Stomach smooth muscle (tissue), 2 donors: Measurements from ENCODE around the gene NEIL3.

Experiments
- H3K27ac ChIP-seq: one replicate; pipeline ENCODE4 v1.7.0; 2013; ENCODE audit warnings: mild to moderate bottlenecking, low read length, inconsistent platforms
- H3K27me3 ChIP-seq, 2 donors: one replicate each; pipeline ENCODE4 v1.7.0; 2013; ENCODE audit warnings: low read length in 2 of 2; ENCODE audit not compliant: insufficient read depth in 2 of 2, control insufficient read depth in 1 of 2
- H3K36me3 ChIP-seq, 2 donors: one replicate each; pipeline ENCODE4 v1.7.0; 2013; ENCODE audit warnings: low read length in 2 of 2; ENCODE audit not compliant: control insufficient read depth in 2 of 2, insufficient read depth in 2 of 2
- H3K4me1 ChIP-seq: one replicate; pipeline ENCODE4 v1.7.0; 2013; ENCODE audit warnings: low read length; ENCODE audit not compliant: control insufficient read depth, insufficient read depth
- H3K4me3 ChIP-seq, 2 donors: one replicate each; pipeline ENCODE4 v1.7.0; 2013; ENCODE audit warnings: low read length in 2 of 2
- H3K9ac ChIP-seq, 2 donors: one replicate each; pipeline ENCODE4 v1.7.0; 2013; ENCODE audit warnings: low read length in 2 of 2, mild to moderate bottlenecking in 1 of 2
- H3K9me3 ChIP-seq, 2 donors: one replicate each; pipeline ENCODE4 v1.7.0; 2013; ENCODE audit warnings: low read length in 2 of 2; ENCODE audit not compliant: control insufficient read depth in 2 of 2
- donor health status: healthy.
- donor health status: Pancreatic carcinoma.

NEIL3 gene

DNA sequence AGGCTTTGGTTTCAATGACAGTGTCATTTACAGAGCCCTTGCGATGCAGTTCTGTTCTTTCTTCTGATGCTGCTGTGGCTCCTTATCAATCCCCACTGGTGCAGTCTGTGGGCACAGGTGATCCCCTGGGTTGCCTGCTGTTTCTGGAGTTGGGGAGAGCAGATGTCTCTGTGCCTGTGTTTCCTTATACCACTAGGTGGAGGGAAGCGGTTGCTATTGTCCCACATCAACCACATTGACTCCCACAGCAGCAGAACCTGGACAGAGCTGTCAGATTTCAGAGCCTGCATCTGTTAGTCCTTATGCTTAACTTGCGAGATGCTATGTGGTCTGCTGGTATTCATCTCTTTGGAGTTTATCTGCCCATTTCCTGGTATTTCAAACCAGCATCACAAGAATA is 57.7 kb downstream of the NEIL3 start:
- H3K9ac ChIP-seq: no peak overlapping the region

DNA sequence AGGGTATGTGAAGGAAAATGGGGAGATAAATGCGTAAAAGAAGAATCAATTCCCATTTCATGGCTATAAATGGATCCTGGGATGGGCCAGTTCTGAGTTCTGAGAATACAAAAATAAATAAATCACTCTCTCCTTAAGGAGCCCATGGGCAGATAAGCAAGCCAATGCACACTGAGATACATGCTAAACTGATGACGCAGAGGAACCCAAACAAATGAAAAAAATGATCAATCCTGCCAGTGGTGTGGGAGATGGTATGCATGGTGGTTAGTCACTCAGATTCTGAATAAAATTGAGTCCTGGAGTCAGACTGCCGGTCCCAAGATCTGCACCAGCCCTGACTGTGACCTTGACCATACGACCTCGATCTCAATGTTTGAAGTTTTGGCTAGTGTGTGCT is 59.7 kb downstream of the NEIL3 start:
- Histone ChIP-seq H3K36me3 (no peaks in the 10 kb centered on the region), H3K9ac (no peak overlapping the region), H3K9me3 (no peaks in the 10 kb centered on the region)

More for the DNA sequence above, 57.7 kb downstream of the NEIL3 start:
- no peaks in the 10 kb centered on the region for H3K9me3 ChIP-seq
- no peaks in the 10 kb centered on the region for H3K4me1 ChIP-seq
- H3K36me3 ChIP-seq: no peaks in the 10 kb centered on the region
- H3K4me3 ChIP-seq: no peak overlapping the region
- no peak overlapping the region for H3K27ac ChIP-seq
- H3K27me3 ChIP-seq: no peaks in the 10 kb centered on the region

DNA sequence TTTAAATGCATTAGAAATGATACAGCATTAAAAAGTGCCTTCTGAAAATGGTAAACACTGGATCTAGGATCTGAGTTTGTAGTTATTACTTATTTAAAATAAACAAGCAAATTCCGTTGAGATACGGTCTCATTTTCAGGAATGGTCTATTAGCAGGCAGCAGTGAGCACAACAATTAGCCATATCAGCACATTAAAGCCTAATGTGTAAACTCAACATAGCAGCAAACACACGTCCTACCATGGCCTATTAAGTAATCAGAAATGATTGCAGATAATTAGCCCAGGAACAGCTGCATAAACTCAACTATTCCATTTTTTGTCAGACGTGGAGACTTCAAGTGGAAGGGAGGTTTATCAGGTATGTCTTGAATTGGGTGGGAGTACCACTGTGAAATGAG is 61.8 kb downstream of the NEIL3 start:
- no peak overlapping the region for H3K27ac ChIP-seq
- H3K36me3 ChIP-seq: no peaks in the 10 kb centered on the region
- no peak overlapping the region for H3K9ac ChIP-seq
- H3K27me3 ChIP-seq: no peaks in the 10 kb centered on the region
- H3K9me3 ChIP-seq: no peaks in the 10 kb centered on the region
- no peak overlapping the region for H3K4me3 ChIP-seq
- no peaks in the 10 kb centered on the region for H3K4me1 ChIP-seq

More for the DNA sequence above, 59.7 kb downstream of the NEIL3 start:
- no peaks in the 10 kb centered on the region for H3K27me3 ChIP-seq
- no peak overlapping the region for H3K4me3 ChIP-seq
- H3K4me1 ChIP-seq: no peaks in the 10 kb centered on the region
- H3K27ac ChIP-seq: no peak overlapping the region

DNA sequence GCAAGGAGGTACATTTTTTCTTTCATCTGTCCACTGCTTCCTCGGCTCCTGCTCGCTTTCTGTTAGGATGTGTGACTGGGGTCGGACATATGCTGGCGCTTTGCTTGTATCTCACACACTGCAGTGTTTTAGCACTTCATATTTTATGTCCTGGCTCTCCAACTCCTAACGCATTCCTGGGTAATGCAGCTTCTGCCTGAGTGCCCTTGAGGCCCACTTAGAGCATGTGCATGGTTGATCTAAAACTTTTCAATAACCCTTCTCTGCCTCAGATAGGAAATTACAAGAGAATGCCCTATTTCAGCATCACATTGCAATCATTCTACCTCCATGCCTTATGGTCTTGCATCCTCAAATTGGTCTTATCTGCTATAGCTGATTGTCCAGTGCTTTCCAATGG is 65.3 kb downstream of the NEIL3 start:
- Histone ChIP-seq H3K27me3 (no peaks in the 10 kb centered on the region), H3K36me3 (no peaks in the 10 kb centered on the region), H3K9me3 (no peaks in the 10 kb centered on the region), H3K4me1 (no peaks in the 10 kb centered on the region), H3K9ac (no peak overlapping the region), H3K4me3 (no peak overlapping the region), H3K27ac (no peak overlapping the region)

DNA sequence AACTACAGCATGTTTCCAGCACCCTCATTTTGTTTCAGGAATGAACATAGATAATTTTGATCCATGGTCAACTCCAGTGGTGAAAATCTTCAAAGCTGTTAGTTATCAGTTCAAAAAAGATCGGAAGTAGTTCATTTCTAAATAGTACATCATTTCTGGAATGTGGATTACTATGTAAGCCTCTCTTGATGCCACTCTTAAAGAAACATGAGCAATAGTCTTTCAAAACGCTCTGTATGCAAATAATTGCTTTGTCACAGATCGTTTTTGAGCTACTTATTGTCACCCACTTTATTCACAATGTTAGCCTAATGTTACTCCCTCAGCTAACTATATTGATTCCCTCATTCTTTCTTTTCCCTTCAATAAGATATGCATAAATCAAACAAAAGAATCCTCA is 65.7 kb downstream of the NEIL3 start:
- Histone ChIP-seq H3K27ac (no peak overlapping the region), H3K36me3 (no peaks in the 10 kb centered on the region), H3K4me3 (no peak overlapping the region), H3K4me1 (no peaks in the 10 kb centered on the region), H3K9ac (no peak overlapping the region), H3K27me3 (no peaks in the 10 kb centered on the region), H3K9me3 (no peaks in the 10 kb centered on the region)

DNA sequence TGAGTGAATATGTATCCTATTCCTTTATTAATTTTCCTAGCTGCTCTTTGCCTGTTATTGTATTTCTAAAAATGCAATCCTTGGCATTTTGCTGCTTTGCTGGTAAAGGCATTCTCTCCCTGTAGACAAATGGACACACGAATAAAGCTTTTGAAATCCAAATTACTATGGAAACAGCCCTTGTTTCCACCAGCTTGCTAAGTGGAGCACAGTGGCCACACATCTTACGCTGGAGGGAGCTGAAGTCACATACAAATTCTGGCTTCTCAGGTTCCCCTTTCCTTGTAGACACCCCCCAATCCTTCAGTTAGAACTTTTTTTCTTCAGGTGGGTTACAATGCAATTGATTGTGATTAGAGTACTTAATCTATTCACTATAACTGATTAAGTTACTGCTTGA is 66.3 kb downstream of the NEIL3 start:
- Histone ChIP-seq H3K9me3 (no peaks in the 10 kb centered on the region), H3K27ac (no peak overlapping the region), H3K4me3 (no peak overlapping the region), H3K36me3 (no peaks in the 10 kb centered on the region), H3K27me3 (no peaks in the 10 kb centered on the region), H3K9ac (no peak overlapping the region), H3K4me1 (no peaks in the 10 kb centered on the region)

DNA sequence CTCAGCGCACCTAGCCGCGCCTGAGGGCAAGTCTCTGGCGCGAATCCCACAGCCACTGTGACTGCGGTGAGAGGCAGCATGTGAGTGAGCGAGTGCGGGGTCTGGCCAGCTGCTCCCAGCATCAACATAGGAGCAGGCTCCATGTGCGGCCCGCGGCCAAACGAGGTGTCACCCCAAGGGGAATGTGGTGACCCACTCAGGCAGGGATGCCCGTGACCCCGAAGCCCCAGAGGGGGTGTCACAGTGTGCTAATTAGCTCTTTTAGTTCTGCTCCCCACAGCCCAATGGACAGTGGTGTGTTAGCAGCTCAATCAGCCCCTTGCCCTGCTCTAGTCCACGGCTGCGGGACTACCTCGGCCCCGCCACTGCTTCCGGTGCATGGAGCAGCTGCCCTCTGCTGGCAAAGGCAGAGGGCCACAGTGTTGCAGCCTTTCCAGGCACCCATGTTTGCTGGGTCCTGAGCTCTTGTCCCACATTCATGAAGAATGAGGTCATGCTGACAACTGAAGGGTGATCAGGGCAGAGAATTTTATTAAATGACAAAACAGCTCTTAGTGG is 71.1 kb downstream of the NEIL3 start:
- Histone ChIP-seq H3K27ac (no peak overlapping the region), H3K4me1 (no peaks in the 10 kb centered on the region), H3K36me3 (no peaks in the 10 kb centered on the region), H3K9ac (no peak overlapping the region), H3K27me3 (no peaks in the 10 kb centered on the region), H3K9me3 (no peaks in the 10 kb centered on the region), H3K4me3 (no peak overlapping the region)

DNA sequence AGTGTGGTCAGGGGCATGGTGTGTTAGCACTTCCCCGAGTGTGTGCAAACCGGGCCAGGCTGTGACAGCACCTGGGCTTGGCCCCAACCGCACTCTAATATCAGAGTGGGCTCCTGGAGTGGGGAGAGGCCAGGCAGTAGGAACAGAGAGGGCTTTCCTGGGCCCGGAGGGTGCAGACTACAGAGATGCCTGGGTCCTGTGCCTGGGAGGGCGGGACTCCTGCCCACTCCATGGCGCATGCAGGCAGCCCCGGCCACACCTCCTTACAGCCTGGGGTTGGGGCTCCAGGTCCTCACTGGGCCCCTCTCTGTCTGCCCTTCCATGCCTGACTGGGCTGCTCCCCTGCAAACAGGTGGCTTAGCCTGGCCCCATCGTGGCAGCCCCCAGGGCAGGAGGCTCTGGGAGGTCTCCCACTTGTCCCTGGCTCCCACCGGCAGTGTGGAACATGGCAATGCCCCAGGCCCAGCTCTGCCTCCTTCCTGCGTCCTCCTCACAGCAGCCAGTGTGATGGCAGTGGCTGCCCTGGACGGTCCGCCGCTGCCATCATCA is 72.2 kb downstream of the NEIL3 start:
- no peak overlapping the region for H3K9ac ChIP-seq
- no peaks in the 10 kb centered on the region for H3K36me3 ChIP-seq
- H3K4me1 ChIP-seq: no peaks in the 10 kb centered on the region
- H3K9me3 ChIP-seq: no peaks in the 10 kb centered on the region
- no peak overlapping the region for H3K4me3 ChIP-seq
- H3K27me3 ChIP-seq: no peaks in the 10 kb centered on the region
- no peak overlapping the region for H3K27ac ChIP-seq

DNA sequence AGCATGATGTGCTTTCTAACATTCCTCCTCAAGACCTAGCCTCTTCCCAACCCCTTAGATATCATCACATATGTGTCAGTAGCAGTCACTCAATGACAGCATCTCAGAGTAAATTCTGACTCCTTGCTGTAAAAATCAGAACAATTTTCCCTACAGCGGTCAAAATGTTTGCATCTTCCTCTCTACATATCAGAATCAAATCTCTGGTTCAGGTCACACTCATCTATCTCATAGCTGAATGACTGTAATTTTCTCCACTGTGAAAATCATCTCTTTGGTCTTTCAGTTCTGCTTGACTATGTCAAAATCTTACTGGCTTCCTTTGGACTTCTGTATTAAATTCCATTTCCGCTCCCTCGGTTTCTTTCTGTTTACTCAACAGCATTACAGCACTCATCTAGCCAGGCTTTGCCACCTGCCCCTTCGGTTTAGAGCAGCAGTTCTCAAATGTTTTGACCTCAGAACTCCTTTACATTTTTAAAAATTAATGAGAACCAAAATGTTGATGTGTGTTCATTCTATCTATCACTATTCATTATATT is 75.3 kb downstream of the NEIL3 start:
- no peaks in the 10 kb centered on the region for H3K9me3 ChIP-seq
- H3K4me3 ChIP-seq: no peak overlapping the region
- H3K36me3 ChIP-seq: no peaks in the 10 kb centered on the region
- no peak overlapping the region for H3K9ac ChIP-seq
- H3K27ac ChIP-seq: no peak overlapping the region
- no peaks in the 10 kb centered on the region for H3K4me1 ChIP-seq
- H3K27me3 ChIP-seq: no peaks in the 10 kb centered on the region

DNA sequence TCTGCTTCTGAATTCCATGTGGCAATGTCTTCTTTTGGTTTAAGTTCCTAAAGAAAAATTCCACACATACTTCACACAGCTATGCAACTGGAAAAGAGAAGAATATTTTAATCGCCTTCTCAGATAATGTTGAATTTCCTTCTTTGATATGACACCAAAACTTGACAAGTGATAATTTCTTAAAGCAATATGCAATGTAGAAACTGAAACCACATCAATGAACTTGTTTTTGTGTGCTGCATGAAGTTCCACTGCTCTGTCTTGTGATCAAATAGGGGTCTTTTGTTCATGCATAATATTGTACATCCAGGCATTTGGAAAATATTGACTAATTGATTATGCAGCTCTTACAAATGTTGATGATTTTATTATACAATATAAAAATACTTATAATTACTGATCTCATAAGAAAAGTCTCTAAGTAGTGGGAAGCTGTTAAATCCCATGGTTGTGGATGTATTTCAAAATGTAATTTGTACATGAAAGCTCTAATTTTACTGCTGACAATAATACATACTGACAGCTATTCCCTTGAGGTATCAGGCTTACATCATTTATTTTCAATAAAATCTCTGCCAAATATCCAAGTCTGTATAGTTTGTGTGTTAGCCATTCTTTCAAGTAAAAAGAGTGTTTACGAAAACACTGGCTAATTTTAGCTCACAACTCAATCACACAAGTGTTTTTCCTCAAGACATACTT is 76.1 kb downstream of the NEIL3 start:
- Histone ChIP-seq H3K4me1 (no peaks in the 10 kb centered on the region), H3K36me3 (no peaks in the 10 kb centered on the region), H3K4me3 (no peak overlapping the region), H3K27ac (no peak overlapping the region), H3K27me3 (no peaks in the 10 kb centered on the region), H3K9me3 (no peaks in the 10 kb centered on the region), H3K9ac (no peak overlapping the region)

DNA sequence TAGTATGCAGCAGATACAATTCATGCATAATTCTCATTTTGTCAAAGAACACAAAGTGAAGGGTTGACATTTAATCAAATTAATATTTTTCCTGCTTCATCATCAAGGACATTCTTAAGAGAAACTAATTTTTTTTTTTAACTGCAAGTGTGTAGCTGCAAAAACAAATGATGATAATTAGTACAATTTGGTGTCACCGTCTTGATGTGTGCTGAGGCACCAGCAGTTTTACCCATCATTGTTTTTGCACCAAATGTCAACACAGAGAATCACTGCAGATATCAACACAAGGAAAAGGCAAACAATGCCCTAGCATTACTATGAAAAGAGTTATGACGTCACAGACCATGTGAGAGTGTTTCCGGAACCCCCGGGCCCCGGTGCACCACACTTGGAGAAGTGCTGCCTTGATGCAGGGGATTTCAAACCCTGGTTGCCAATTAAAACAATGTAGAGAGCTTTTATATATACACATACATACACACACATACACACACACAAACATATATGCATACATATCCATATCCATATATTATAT is 76.7 kb downstream of the NEIL3 start:
- Histone ChIP-seq H3K9ac (no peak overlapping the region), H3K27ac (no peak overlapping the region)

More for the DNA sequence above, 76.7 kb downstream of the NEIL3 start:
- Histone ChIP-seq H3K36me3 (no peaks in the 10 kb centered on the region), H3K4me1 (no peaks in the 10 kb centered on the region), H3K27me3 (no peaks in the 10 kb centered on the region), H3K4me3 (no peak overlapping the region), H3K9me3 (no peaks in the 10 kb centered on the region)
